Fibroblast of peridontal ligament (primary cell): ENCODE measurements around the gene ZNF532.
"Not testable (repeated sequence)": the region's sequence is repeated elsewhere in the genome, so short reads cannot be mapped to it uniquely, and the experiment has no call there.

Experiments used
- DNase-seq: peaks from one replicate; pipeline ENCODE4 v3.0.0-alpha.2; 2010; ENCODE audit errors: extremely low read depth

ZNF532 gene

GRCh38 chr18:58850786-58851469 is 13.7 kb upstream of the ZNF532 start:
- DNase-seq: no peak

GRCh38 chr18:58851856-58852255 is 12.8 kb upstream of the ZNF532 start:
- DNase-seq: no peak

- DNase-seq: no peak
Observed at GRCh38 chr18:58852629-58853028, 12.0 kb upstream of the ZNF532 start.

- no peak for DNase-seq
Observed at GRCh38 chr18:58853561-58853960, 11.1 kb upstream of the ZNF532 start.

- DNase-seq: not testable (repeated sequence)
Observed at GRCh38 chr18:58855521-58855920, 9.2 kb upstream of the ZNF532 start.

- peak; percentile 80 for DNase-seq
Observed at GRCh38 chr18:58856881-58857280, 7.8 kb upstream of the ZNF532 start.

- peak; percentile 81 for DNase-seq
Observed at GRCh38 chr18:58858591-58859468, 5.8 kb upstream of the ZNF532 start.

- peak; percentile 29 for DNase-seq
Observed at GRCh38 chr18:58859907-58860306, 4.8 kb upstream of the ZNF532 start.

- DNase-seq: peak; percentile 77
Observed at GRCh38 chr18:58860747-58861231, 3.9 kb upstream of the ZNF532 start.

GRCh38 chr18:58861353-58861752 is 3.3 kb upstream of the ZNF532 start:
- peak; percentile 17 for DNase-seq

GRCh38 chr18:58861861-58862301 is 2.8 kb upstream of the ZNF532 start:
- no peak for DNase-seq

GRCh38 chr18:58862356-58862755 is 2.3 kb upstream of the ZNF532 start:
- no peak for DNase-seq

- peak; percentile 70 for DNase-seq
Observed at GRCh38 chr18:58862851-58863538, 1.7 kb upstream of the ZNF532 start.

- DNase-seq: peak; percentile 17
Observed at GRCh38 chr18:58863539-58864145, 1.0 kb upstream of the ZNF532 start.

- no peak for DNase-seq
Observed at GRCh38 chr18:58865033-58865590, 435 bp downstream of the ZNF532 start.

GRCh38 chr18:58865701-58866065 is 1.0 kb downstream of the ZNF532 start:
- peak; percentile 25 for DNase-seq

GRCh38 chr18:58866066-58866772 is 1.5 kb downstream of the ZNF532 start:
- peak; percentile 38 for DNase-seq

GRCh38 chr18:58866773-58867150 is 2.1 kb downstream of the ZNF532 start:
- no peak for DNase-seq

GRCh38 chr18:58867281-58867961 is 2.7 kb downstream of the ZNF532 start:
- DNase-seq: peak; percentile 56

- no peak for DNase-seq
Observed at GRCh38 chr18:58868440-58868839, 3.8 kb downstream of the ZNF532 start.
